ENCODE measurements around the gene DGKB.

DNA sequence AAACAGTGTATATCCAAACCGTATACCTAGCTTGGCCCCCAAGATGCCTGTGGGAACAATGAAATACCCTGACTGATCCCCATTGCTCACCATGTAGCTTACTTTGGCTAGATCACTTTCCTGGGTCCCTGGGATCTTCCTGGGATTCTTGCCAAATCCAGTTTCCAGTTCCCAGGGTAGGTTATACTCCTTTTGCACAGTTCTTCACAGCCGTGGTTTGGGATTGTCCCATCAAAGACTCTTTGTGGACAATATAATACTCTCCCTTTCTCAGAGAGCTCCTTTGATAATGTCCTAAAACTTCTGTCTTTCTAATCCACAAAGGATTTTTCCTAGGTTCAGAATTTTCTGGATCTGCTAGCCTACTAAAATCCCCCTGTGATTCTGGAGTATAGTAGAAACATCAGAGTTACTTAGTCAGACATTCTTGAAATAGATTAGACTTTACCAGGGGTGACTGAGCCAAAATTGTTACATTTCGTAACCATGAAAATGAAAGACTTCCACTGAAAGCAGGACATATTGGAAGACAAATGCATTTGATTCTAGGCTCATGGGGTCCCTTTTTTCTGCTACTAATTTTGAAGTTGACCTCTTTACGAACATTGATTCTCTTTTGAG, 524.8 kb downstream of the DGKB start:
- TF ChIP-seq, protein P1, sequence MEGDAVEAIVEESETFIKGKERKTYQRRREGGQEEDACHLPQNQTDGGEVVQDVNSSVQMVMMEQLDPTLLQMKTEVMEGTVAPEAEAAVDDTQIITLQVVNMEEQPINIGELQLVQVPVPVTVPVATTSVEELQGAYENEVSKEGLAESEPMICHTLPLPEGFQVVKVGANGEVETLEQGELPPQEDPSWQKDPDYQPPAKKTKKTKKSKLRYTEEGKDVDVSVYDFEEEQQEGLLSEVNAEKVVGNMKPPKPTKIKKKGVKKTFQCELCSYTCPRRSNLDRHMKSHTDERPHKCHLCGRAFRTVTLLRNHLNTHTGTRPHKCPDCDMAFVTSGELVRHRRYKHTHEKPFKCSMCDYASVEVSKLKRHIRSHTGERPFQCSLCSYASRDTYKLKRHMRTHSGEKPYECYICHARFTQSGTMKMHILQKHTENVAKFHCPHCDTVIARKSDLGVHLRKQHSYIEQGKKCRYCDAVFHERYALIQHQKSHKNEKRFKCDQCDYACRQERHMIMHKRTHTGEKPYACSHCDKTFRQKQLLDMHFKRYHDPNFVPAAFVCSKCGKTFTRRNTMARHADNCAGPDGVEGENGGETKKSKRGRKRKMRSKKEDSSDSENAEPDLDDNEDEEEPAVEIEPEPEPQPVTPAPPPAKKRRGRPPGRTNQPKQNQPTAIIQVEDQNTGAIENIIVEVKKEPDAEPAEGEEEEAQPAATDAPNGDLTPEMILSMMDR (IDR thresholded peaks at IDR 0.05), result no peak
- no peak for TF ChIP-seq EZH2 (IDR thresholded peaks at IDR 0.05)
